ENCODE measurements around the gene EFNA2.

Gene EFNA2

DNA sequence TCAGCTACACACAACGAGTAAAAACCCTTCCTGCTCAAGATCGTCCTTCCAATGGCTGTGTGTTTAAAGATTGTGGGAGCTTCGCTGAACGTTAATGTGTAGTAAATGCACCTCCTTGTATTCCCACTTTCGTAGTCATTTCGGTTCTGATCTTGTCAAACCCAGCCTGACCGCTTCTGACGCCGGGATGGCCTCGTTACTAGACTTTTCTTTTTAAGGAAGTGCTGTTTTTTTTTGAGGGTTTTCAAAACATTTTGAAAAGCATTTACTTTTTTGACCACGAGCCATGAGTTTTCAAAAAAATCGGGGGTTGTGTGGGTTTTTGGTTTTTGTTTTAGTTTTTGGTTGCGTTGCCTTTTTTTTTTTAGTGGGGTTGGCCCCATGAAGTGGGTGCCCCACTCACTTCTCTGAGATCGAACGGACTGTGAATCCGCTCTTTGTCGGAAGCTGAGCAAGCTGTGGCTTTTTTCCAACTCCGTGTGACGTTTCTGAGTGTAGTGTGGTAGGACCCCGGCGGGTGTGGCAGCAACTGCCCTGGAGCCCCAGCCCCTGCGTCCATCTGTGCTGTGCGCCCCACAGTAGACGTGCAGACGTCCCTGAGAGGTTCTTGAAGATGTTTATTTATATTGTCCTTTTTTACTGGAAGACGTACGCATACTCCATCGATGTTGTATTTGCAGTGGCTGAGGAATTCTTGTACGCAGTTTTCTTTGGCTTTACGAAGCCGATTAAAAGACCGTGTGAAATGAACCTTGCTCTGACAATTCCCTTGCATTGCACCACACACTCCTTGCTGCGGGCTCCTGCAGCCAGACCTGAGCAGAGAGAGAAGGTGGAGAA, 13.0 kb upstream of the EFNA2 start:
- no peak for DNase-seq

DNA sequence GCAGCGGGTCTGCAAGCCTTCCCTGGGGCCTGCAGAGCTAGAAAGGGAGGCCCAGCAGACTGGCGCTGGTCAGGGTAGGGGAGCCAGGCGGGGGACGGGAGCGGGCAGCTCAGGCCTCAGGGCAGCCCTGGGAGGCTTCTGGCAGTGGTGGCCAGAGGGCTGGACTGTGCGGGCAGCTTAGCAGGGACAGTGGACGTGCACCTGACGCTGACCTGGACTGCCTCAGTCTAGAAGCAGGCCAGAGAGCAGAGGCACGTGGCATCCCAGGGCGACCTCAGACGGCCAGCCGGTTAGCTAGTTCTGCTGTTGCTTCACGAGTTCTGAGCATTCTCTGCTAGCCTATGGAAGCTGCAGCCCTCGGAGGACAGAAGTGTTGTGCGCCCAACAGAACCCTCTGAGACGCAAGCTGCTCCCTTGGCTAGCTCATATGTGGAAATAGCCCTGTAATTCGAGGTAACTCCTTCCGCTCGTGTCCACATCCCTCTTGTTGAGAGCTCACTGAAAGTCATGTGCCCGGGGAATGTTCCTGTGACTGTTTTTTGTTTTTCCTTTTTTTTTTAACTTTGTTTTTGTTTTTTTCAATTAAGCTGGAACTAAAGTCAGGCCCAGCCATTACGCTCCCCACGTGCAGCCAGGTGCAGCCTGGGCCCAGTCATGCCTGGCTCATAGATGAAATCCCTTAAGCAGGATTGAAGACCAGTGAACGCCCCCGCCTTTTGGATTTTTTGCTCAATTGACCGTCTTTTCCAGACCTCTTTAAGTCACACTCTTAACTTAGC, 12.2 kb upstream of the EFNA2 start:
- DNase-seq, result no peak

GRCh38 chr19:1274081-1274851, 11.4 kb upstream of the EFNA2 start:
- DNase-seq, result no peak

DNA sequence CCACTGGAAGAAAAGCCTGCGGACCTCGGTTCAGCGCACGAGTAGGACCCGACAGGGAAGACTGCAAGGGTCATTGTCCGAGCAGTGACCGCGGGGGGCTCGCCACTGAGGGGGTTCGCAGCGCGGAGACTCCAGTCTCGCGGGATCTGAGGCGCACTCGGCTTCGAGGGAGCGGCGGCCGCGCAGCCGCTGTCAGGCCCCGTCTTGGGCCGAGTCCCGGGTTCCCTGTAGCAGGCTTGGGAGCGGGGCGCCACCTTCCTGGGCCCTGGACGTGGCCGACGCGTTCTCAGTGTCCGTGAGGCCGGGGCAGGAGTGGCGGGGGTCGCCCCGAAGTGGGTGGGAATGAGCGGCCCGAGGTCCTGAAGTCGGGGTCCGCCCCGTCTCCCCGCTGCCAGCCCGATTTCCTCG, 10.8 kb upstream of the EFNA2 start:
- DNase-seq, result no peak

DNA sequence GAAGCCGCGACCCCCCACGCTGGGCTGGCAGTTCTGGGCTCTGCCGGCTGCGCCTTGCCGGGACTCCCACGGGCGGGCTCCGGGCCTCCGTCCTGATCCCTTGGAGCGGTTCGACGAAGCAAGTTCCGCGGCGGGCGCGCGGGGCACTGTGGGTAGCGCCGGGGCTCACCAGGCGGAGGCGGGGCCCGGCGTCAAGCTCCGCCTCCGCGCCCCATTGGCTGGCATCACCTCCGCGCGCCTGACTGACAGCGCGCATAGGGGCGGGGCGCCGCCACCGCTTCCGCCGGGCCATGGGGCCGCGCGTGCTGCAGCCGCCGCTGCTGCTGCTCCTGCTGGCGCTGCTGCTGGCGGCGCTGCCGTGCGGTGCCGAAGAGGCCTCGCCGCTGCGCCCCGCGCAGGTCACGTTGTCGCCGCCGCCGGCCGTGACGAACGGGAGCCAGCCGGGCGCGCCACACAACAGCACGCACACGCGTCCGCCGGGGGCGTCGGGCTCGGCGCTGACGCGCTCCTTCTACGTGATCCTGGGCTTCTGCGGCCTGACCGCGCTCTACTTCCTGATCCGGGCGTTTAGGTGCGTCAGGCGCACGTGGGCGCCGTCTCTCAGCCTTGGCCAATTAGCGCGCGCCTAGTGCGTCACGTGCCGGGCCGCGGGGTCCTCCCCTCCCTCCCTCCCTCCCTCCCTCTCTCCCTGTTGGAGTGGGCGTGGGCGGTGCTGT, 10.3 kb upstream of the EFNA2 start, which contains the start of gene FAM174C:
Gene FAM174C, plus strand, starts transcription at position 271 of the 716 bp plus-strand sequence. Its CDS starts 20 bp downstream, at position 291.
- DNase-seq, result peak; percentile 87

DNA sequence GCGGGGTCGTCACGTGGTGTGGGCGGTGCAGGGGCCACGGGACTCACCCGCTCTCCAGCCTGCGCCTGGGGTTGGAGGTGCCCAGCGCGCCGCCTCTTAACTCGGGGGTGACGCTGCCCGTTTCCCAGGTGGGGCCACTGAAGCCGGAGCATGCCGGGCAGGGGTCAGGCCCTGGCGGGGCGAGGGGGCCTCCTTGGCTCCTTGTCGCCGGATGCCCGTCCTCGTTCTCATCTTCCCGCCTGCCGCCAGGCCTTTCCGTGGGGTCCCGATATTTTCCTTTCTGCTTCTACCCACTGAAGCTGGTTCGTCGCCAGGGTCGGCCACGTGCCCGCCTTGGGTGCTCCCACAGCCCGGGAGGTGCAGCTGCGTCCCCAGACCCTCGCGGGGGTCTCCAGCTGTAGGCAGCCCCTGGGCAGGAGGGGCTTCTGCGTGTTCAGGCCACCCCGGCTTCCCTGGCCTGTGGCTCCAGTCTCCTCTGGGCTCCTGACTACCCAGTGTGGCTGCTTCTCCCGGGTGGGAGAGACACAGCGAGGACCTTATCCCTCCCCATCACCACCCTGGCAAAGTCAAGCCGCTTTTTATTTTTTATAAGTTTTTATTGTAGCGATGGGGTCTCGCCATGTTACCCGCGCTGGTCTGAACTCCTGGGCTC, 9.6 kb upstream of the EFNA2 start:
- no peak for DNase-seq

GRCh38 chr19:1276628-1277022, 9.0 kb upstream of the EFNA2 start:
- no peak for DNase-seq

GRCh38 chr19:1277061-1277460, 8.6 kb upstream of the EFNA2 start:
- no peak for DNase-seq

DNA sequence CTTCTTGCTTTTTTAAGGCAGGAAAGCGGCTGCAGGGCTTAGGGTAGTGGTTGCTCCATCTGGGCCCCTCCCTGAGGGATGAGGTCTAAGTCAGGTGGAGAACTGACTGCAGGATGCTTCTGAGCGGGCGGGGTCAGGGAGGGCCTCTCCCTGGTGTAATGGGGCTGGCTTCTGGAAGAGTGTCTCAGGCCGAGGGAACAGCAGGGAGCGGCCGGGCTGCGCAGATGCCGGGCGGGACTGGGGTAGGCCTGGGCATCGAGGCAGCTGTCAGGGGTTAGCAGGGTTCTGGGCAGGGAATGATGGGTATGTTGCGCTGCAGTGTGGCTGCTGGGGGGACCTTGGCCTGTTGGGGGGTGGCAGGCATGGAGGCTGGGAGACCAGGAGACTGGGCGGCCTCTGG, 7.6 kb upstream of the EFNA2 start:
- DNase-seq, result no peak

DNA sequence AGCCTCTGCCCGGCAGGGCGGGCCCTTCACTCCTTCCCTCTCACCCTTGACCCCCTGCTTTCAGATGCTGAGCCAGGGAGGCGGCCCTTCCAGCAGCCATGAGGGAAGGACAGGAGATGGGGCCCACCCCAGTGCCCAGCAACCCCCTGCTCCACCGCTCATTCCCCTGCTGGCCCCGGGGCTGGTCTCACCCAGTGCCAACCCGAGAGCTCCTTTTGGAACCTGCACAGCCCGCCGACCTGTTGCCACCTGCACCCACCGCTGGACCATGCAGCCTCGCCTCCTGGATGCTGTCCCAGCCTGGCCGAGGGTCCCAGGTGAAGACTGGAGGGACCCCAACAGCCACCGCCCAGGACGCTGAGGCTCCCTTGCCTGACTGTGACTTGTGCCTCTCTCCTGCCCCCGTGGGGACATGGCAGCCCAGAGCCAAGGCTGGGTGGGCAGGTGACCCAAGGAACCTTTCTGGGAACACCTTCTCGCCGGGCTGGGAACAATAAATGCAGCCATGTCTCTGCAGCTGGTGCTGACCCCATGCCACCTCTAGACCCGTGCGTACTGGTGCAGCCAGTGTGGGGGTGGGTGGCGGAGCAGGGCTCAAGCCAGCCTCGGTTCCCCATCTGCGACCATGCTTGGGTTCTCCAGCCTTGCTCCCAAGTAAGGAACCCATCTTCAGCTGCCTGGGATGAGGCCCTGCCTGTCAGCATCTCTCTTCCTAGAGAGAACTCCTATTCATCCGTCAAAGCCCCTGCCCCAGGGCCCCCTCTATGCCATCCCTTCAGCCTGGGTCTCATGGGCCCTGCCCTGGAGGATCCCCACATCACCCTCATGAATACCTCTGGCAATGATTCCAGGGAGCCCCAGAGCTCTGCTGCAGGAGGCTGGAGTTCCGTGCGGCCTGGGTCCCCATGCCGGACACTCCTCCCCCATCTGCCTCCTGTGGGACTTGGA, 6.7 kb upstream of the EFNA2 start:
- no peak for DNase-seq

DNA sequence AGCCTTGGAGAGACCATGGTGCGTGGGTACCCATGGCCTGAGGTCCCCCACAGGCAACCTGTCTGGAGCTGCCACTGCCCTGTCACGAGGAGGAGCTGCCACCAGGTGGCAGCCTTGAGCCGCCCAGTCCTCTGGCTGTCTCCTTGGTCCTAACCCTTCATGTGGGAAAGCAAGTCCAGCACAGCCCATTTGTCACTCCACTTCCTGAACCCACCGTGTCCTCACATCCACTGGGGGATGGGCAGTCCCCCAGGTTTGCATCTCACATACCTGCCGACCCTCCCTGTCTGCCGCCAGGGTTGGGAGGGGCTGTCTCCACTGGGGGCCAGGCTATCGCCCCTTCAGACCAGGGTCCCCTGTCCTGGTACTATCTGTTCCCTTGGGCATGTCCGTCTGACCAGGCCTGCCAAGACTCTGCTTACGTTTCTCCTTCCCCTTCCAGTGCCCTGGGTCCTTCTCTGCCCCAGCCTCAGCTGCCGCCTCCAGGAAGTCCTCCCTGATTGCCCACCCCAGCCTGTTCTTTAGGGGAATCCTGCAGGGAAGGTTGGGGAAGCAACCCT, 5.8 kb upstream of the EFNA2 start:
- peak; percentile 50 for DNase-seq

- DNase-seq, result no peak
Observed at GRCh38 chr19:1280636-1281568, 4.8 kb upstream of the EFNA2 start.

GRCh38 chr19:1281569-1282287, 3.9 kb upstream of the EFNA2 start:
- DNase-seq, result no peak

GRCh38 chr19:1282588-1283206, 3.0 kb upstream of the EFNA2 start:
- DNase-seq, result no peak

DNA sequence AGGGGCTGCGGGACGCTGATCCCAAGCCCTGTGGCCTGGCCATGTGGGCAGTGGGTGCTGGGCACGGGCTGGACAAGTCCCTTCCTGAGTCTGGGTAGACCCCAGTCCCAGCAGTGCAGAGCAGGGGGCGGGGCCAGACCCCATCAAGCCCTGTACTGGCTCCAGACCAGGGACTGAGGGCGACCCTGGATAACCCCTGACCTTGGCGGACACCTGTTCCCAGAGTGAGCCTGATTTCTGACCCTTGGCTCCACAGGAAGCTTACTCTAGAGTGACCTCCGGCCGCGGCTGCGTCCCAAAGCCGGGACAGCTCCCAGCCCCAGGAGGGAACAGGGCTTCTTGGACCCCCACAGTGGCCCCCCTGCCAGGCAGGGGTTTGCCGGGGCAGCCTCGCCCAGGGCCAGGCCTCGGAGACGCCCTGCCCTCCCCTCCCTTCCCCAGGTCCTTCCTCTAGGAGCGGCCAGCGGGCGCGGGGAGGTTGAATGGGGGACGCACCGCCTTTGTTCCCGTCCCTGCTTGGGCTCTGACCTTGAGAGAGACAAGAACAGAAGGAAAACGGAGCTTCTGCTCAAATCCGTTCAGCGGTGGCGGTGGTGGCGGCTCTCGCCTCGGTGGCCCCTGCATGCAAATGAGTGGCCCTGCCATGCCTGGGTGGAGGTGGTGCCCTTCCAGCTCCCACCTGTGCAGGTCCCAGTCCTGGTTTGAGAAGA, 2.3 kb upstream of the EFNA2 start:
- no peak for DNase-seq

DNA sequence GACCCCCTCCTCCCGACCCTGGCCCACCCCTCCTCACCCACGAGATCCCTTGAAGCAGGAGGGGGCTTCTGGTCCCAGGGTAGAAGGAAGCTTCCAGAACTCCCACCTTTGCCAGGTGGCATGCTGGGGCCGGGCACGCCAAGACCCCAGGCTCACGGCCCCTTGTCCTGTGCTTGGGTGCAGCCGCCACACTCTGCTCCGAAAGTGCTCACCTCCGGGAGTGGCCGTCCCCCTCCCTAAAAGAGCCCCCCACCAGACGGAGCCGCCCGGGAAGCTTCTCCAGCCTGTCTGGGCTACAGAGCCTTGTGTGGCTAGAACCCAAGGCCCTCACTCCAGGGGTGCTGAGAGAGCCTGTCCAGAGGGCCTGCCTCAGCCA, 1.8 kb upstream of the EFNA2 start:
- DNase-seq, result no peak

DNA sequence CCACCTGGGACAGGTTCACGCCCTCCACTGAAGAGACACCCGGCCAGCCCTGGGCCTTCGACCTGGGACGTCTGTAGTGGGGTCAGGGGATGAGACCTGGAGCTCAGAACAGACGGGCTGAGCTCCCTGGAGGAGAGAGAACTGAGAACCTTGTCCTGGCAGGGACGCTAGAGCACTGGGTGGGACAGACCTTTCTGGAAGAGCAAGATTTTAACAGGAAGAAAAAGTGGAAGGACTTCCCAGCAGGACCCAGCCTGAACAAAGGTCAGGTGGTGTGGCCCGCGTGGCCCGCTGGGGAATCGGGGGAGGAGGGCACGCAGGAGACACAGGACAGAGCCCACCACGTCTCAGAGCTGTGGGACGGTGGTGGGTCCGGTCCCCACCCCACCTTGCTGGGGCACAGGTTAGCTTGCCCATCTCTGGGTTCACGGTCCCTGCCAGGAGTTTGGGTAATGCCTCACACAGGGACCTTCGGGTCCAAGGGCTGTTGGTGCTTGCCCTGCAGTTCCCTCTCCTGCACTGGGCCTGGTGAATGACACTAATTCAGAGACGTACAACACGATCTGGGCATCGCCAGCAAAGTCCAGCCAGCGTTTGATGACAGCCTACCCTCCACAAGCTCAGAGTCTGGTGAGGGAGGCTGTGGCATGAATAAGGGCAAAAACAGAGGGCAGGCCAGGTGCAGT, 1.2 kb upstream of the EFNA2 start:
- no peak for DNase-seq

All from NCI-H2227 treated with DMSO at 0.1 percent for 48 hours (cell line).